Lung (tissue), 12 donors: ENCODE measurements around the gene DYNLT3. TPM values are rescaled to one million over a fixed set of nuclear protein-coding genes. Genes with fewer than 3 reads are reported as not detected.

Experiments
- ATAC-seq: fragments of 200-7000 bp; cut with Tn5 transposase; one replicate; pipeline ENCODE4 v1.9.1; 2020; ENCODE audit warnings: moderate number of reproducible peaks; ENCODE audit not compliant: insufficient read depth, low FRiP score
- DNase-seq, 3 donors: peaks; one replicate each; pipeline ENCODE4 v3.0.0-alpha.2; 2013 to 2017
- H3K27ac ChIP-seq, 2 donors: one replicate each; pipeline ENCODE4 v1.5.1; 2013; ENCODE audit warnings: mild to moderate bottlenecking in 2 of 2, moderate library complexity in 2 of 2, control low read depth in 1 of 2, inconsistent platforms in 1 of 2, low read depth in 1 of 2, low read length in 1 of 2
- H3K27me3 ChIP-seq, 3 donors: one replicate each; pipeline ENCODE4 v1.5.1; 2013; ENCODE audit warnings: low read length in 2 of 3; ENCODE audit not compliant: control insufficient read depth in 3 of 3, insufficient read depth in 3 of 3
- H3K36me3 ChIP-seq, 4 donors: one replicate each; pipeline ENCODE4 v1.5.1; 2013; ENCODE audit warnings: low read length in 4 of 4, mild to moderate bottlenecking in 1 of 4, moderate library complexity in 1 of 4; ENCODE audit not compliant: control insufficient read depth in 4 of 4, insufficient read depth in 4 of 4
- H3K4me1 ChIP-seq, 5 donors: one replicate each; pipeline ENCODE4 v1.5.1; 2013; ENCODE audit warnings: low read length in 5 of 5, mild to moderate bottlenecking in 2 of 5, moderate library complexity in 1 of 5; ENCODE audit not compliant: control insufficient read depth in 5 of 5, insufficient read depth in 5 of 5
- H3K4me3 ChIP-seq: one replicate; pipeline ENCODE4 v1.5.1; 2013; ENCODE audit warnings: mild to moderate bottlenecking, control low read depth, moderate library complexity
- H3K9ac ChIP-seq, 2 donors: one replicate each; pipeline ENCODE4 v1.5.1; 2013; ENCODE audit warnings: low read length in 2 of 2, control low read depth in 1 of 2; ENCODE audit not compliant: insufficient read depth in 1 of 2
- H3K9me3 ChIP-seq, 4 donors: one replicate each; pipeline ENCODE4 v1.5.1; 2013; ENCODE audit warnings: low read length in 3 of 4, mild to moderate bottlenecking in 1 of 4, moderate library complexity in 1 of 4; ENCODE audit not compliant: control insufficient read depth in 4 of 4, insufficient read depth in 3 of 4
- WGBS, 2 donors: extraction: QIAGEN DNeasy Blood & Tissue Kit; methylation state at CpG; one replicate each; pipeline ENCODE4 v1.1.7; 2013; 5-methylcytosine and 5-hydroxymethylcytosine counted together
- polyA plus RNA-seq, 2 donors: library from polyadenylated mRNA; stranded (reverse); fragments of 200-250 nt; gene quantifications; one replicate each; pipeline ENCODE4 v1.2.1, GENCODE V29; 2013
- total RNA-seq, 2 donors: library from RNA; depleted of rRNA in 1 of 2; stranded (reverse); fragments of >200 nt in 1 of 2; gene quantifications; one replicate each; pipeline ENCODE4 v1.2.1, GENCODE V29; 2014 to 2021
- TF ChIP-seq, protein P1 (sequence below): IDR thresholded peaks from 2 replicates; pipeline ENCODE4 v1.5.1; 2012; ENCODE audit warnings: mild to moderate bottlenecking; ENCODE audit errors: control extremely low read depth, extremely low read depth
- donor health status: control.
- donor health status: control.
- donor health status: Bipolar disorder and iron deficiency.
- donor health status: healthy.
- donor health status: DM: yes; HTN: yes; CAD: no.

Gene DYNLT3
- total and polyA plus RNA-seq, 4 donors: 16.5 to 33.1 (median 18.6) TPM

DNA sequence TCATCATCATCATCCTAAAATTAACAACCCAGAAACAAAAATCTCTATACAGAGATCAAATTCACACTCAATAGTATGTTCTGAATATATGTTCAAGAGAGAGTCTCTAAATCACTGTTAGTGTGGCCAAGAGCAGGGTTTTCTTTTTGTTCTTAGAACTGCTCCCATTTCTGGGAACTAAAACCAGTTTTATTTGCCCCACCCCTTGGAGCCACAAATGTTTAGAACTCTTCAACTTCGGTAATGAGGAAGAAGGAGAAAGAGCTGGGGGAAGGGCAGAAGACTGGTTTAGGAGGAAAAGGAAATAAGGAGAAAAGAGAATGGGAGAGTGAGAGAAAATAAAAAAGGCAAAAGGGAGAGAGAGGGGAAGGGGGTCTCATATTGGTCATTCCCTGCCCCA lies 35.3 kb downstream of the DYNLT3 start:
- H3K36me3 ChIP-seq: no peaks in the 10 kb centered on the region
- H3K9ac ChIP-seq: no peak overlapping the region
- DNase-seq (no peak), ATAC-seq (no peak)
- no peaks in the 10 kb centered on the region for H3K4me1 ChIP-seq
- H3K27ac ChIP-seq: no peak overlapping the region
- H3K9me3 ChIP-seq: no peaks in the 10 kb centered on the region
- WGBS, 2 donors: 15 to 17% methylated on average over 1 of the region's 1 CpG
- TF ChIP-seq, protein P1, sequence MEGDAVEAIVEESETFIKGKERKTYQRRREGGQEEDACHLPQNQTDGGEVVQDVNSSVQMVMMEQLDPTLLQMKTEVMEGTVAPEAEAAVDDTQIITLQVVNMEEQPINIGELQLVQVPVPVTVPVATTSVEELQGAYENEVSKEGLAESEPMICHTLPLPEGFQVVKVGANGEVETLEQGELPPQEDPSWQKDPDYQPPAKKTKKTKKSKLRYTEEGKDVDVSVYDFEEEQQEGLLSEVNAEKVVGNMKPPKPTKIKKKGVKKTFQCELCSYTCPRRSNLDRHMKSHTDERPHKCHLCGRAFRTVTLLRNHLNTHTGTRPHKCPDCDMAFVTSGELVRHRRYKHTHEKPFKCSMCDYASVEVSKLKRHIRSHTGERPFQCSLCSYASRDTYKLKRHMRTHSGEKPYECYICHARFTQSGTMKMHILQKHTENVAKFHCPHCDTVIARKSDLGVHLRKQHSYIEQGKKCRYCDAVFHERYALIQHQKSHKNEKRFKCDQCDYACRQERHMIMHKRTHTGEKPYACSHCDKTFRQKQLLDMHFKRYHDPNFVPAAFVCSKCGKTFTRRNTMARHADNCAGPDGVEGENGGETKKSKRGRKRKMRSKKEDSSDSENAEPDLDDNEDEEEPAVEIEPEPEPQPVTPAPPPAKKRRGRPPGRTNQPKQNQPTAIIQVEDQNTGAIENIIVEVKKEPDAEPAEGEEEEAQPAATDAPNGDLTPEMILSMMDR: no peak
- peaks cover 5 to 24% (median 19%) of the 10 kb centered on the region in 3 donors for H3K27me3 ChIP-seq
- no peak overlapping the region for H3K4me3 ChIP-seq

DNA sequence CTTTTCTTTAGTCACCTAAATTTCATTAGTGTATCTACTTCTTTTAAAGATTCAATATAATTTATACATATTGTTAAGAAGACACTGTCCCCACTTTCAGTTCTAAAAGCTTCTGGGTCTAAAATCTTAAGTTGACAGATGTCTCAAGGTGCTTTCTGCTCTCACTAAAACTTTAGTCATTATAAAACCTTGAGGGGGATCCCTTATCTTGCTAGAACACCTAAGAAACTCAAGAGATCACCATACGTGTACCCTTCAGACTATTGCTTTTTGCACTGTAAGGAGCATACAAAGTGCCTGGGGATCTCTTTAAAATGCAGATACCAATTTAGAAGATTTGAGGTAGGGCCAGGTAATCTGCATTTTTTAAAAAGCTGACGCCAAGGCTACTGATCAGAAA lies 37.4 kb downstream of the DYNLT3 start:
- TF ChIP-seq, protein P1: no peak
- no peak for ATAC-seq
- Histone ChIP-seq H3K36me3 (no peaks in the 10 kb centered on the region), H3K27me3 (peaks cover 5 to 26% (median 19%) of the 10 kb centered on the region in 3 donors), H3K9me3 (no peaks in the 10 kb centered on the region), H3K4me3 (no peak overlapping the region), H3K4me1 (no peaks in the 10 kb centered on the region), H3K9ac (no peak overlapping the region), H3K27ac (no peak overlapping the region)
- WGBS, 2 donors: 62 to 93% methylated on average over 2 of the region's 2 CpGs
- no peak for DNase-seq

DNA sequence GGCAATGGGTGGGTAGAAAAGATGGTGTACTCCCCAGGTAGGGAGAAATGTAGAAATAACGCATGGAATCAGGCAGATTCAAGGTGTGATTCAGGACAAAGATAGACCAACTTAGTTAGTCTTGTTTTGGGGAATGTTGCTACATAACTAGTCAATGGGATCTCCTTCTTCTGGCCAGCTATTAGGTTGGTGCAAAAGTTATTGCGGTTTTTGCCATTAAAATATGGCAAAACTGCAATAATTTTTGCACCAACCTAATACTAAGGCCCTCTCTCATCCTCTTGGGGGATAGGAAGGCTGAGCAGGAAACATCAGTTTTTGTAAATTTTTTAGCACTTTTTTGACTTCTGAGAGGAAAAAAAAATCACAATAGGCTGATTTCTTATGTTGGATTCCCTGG lies 44.3 kb downstream of the DYNLT3 start:
- no peak overlapping the region for H3K9ac ChIP-seq
- DNase-seq (no peak), ATAC-seq (no peak)
- WGBS, 2 donors: 48 to 100% methylated on average over 2 of the region's 2 CpGs
- H3K36me3 ChIP-seq: no peaks in the 10 kb centered on the region
- H3K4me3 ChIP-seq: no peak overlapping the region
- H3K9me3 ChIP-seq: no peaks in the 10 kb centered on the region
- H3K27me3 ChIP-seq: peaks cover 0 to 23% (median 12%) of the 10 kb centered on the region in 3 donors
- no peaks in the 10 kb centered on the region for H3K4me1 ChIP-seq
- TF ChIP-seq, protein P1: no peak
- no peak overlapping the region for H3K27ac ChIP-seq

DNA sequence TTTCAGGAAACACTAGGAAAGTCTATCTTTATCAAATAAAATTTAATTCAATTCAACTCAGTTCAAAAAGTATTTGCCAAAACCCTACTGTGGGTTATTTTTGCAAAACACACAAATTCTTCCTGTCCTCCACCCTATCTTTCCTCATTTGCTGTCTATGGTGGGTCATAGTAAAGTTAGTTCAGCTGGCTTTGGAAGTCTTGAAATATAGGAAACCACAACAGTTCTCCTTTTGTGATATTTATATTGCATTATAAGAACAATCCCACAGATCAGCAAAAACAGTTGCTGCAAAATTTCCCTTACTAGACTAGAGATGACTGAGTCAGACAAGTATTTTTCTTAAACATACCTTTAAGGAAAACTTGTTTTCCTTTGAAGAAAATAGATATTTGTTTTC lies 45.3 kb downstream of the DYNLT3 start:
- TF ChIP-seq, protein P1: no peak
- H3K9me3 ChIP-seq: no peaks in the 10 kb centered on the region
- H3K9ac ChIP-seq: no peak overlapping the region
- DNase-seq: no peak
- no peaks in the 10 kb centered on the region for H3K4me1 ChIP-seq
- no peak overlapping the region for H3K27ac ChIP-seq
- H3K36me3 ChIP-seq: no peaks in the 10 kb centered on the region
- no peak for ATAC-seq
- peaks cover 0 to 27% (median 17%) of the 10 kb centered on the region in 3 donors for H3K27me3 ChIP-seq
- H3K4me3 ChIP-seq: no peak overlapping the region
